OCI-LY3 (cell line): ENCODE results near the gene GRID1.

Experiments
- CTCF ChIP-seq: fragments of 200-600, 300-600 bp; sonication (generic); IDR thresholded peaks from 2 replicates; pipeline ENCODE4 v1.5.1; 2014; ENCODE audit warnings: antibody characterized with exemption, low read length, low read depth
- EZH2phosphoT487 ChIP-seq: fragments of 200-600 bp; shearing (Covaris generic); IDR thresholded peaks from 2 replicates; pipeline ENCODE4 v1.6.1; 2018; ENCODE audit warnings: antibody characterized with exemption, mixed run types, low read depth

DNA sequence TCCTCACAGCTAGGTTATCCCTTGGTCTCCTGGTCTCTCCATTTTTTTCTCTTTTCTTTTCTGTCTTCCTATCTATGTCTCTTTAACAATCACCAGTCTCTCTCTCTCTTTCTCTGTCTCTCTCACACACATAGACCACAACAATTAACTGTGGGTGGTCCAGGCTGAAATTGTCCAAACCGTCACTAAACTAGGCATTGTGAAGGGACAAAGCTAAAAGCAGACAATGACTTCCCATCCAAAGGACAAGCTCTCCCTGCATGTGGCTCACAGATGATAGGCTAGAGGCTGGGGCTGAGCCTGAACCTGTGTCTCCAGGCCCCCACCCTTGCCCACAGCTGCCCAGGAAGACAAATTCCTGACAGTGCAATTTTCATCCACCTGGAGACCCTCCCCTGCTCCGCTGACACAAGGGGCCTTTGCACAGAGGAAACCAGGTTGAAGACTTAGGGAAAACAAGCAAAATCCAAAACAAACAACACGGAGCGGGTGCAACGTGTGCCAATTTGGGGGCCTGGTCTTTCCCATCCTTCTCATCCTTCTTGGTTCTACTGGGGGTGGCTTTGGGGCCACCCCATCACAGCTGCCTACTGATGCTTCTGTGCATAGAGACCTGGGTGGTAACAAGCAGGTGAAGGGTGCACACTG is 755.4 kb downstream of the GRID1 start:
- TF ChIP-seq CTCF, result no peak
- no peak for TF ChIP-seq EZH2phosphoT487
